Activated naive CD8-positive, alpha-beta T cell treated with anti-CD3 and anti-CD28 coated beads for 36 hours (primary cell): ENCODE measurements around the gene GNAL. TPM values are rescaled to one million over a fixed set of nuclear protein-coding genes. Genes with fewer than 3 reads are reported as not detected.

ENCODE experiments used
- DNase-seq: peaks from one replicate; pipeline ENCODE4 v3.0.0; 2021
- H3K27ac Mint-ChIP-seq: one replicate; pipeline ENCODE4 v1.8.0; 2022; ENCODE audit warnings: mild to moderate bottlenecking, moderate library complexity, mixed read lengths
- H3K27me3 Mint-ChIP-seq: one replicate; pipeline ENCODE4 v1.8.0; 2022; ENCODE audit warnings: mild to moderate bottlenecking, mixed read lengths
- H3K36me3 Mint-ChIP-seq: one replicate; pipeline ENCODE4 v1.8.0; 2021; ENCODE audit warnings: mild to moderate bottlenecking, mixed read lengths
- H3K4me1 Mint-ChIP-seq: one replicate; pipeline ENCODE4 v1.8.0; 2021; ENCODE audit warnings: mixed read lengths
- H3K4me3 Mint-ChIP-seq: one replicate; pipeline ENCODE4 v1.8.0; 2022; ENCODE audit warnings: mild to moderate bottlenecking, moderate library complexity, mixed read lengths
- H3K9me3 Mint-ChIP-seq: one replicate; pipeline ENCODE4 v1.8.0; 2022; ENCODE audit warnings: mixed read lengths
- total RNA-seq, 2 experiments: library from RNA; stranded (reverse); gene quantifications; one replicate each; pipeline ENCODE4 v1.2.3, GENCODE V29; 2021

Gene GNAL
- total RNA-seq, 2 experiments from 2014 or later, result 0.04 TPM; not detected in 1

DNA sequence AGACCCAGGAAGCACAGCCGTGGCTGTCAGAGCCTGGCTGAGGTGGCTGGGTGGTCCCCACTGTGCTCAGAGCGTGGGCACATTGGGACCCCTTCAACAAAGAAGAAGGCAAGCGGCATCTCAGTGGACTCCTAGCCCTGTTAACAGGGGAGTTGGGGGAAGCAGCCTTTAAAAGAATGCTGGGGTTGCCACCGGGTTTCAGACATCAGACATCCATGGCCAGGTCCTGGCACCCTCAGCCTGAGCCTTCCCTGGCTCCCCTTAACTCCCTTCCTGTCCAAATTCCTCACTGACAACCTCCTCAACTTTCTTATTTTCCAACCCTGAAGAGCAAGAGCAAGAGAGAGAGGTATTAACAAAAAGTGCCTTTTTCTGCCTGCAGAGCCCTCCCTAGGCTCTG, 24.8 kb upstream of the GNAL start:
- no peaks in the 10 kb centered on the region for H3K9me3 Mint-ChIP-seq
- no peaks in the 10 kb centered on the region for H3K36me3 Mint-ChIP-seq
- H3K27me3 Mint-ChIP-seq, result no peaks in the 10 kb centered on the region
- no peak overlapping the region for H3K27ac Mint-ChIP-seq
- no peak for DNase-seq
- no peaks in the 10 kb centered on the region for H3K4me1 Mint-ChIP-seq
- no peak overlapping the region for H3K4me3 Mint-ChIP-seq

DNA sequence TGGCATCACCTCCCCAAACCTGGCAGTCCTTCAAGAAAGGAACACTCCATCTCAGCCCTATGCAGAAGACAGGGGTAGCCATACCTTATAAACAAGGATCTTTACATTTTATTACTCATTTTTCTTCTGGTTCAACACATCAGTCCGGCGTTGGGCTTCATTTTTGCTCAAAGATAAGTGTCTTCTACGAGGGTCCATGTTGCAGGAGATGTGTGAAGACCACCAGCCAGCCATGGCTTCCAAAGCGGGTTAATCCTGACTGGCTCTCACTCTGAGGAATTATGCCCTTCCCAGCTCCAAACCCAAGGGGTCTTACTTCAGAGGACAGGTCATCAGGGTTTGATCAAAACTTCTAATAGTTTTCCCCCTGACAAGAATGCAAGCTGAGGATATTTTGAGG, 23.9 kb upstream of the GNAL start:
- no peak overlapping the region for H3K27ac Mint-ChIP-seq
- H3K27me3 Mint-ChIP-seq, result no peaks in the 10 kb centered on the region
- H3K4me1 Mint-ChIP-seq, result no peaks in the 10 kb centered on the region
- no peaks in the 10 kb centered on the region for H3K36me3 Mint-ChIP-seq
- DNase-seq, result no peak
- H3K4me3 Mint-ChIP-seq, result no peak overlapping the region
- no peaks in the 10 kb centered on the region for H3K9me3 Mint-ChIP-seq

- Mint-ChIP-seq H3K27ac (no peak overlapping the region), H3K9me3 (no peaks in the 10 kb centered on the region), H3K27me3 (no peaks in the 10 kb centered on the region), H3K4me3 (no peak overlapping the region), H3K36me3 (no peaks in the 10 kb centered on the region), H3K4me1 (no peaks in the 10 kb centered on the region)
- DNase-seq, result no peak
Observed at GRCh38 chr18:11665587-11665986, 23.5 kb upstream of the GNAL start.

DNA sequence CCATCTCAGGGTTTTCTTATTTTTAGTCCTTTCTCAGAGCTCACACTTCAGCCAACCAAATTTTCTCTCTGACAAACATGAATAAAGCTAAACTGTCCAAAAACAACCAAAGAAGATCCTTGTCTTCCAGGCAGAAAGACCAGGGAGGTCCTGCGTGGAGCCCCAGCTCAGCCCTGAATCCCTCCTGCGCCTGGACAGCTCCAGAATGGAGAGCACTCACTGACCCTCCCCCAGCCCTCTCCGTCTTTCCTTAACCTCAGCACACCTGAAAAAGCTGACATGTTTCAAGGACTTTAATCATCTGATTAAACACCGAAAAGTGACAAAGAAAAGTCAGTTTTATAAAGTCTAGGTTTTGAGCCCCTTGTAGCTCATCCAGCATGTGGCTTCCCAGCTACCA, 22.9 kb upstream of the GNAL start:
- no peak overlapping the region for H3K27ac Mint-ChIP-seq
- no peak overlapping the region for H3K4me3 Mint-ChIP-seq
- no peak for DNase-seq
- no peaks in the 10 kb centered on the region for H3K9me3 Mint-ChIP-seq
- no peaks in the 10 kb centered on the region for H3K36me3 Mint-ChIP-seq
- peaks cover under 1% of the 10 kb centered on the region for H3K27me3 Mint-ChIP-seq
- no peaks in the 10 kb centered on the region for H3K4me1 Mint-ChIP-seq

DNA sequence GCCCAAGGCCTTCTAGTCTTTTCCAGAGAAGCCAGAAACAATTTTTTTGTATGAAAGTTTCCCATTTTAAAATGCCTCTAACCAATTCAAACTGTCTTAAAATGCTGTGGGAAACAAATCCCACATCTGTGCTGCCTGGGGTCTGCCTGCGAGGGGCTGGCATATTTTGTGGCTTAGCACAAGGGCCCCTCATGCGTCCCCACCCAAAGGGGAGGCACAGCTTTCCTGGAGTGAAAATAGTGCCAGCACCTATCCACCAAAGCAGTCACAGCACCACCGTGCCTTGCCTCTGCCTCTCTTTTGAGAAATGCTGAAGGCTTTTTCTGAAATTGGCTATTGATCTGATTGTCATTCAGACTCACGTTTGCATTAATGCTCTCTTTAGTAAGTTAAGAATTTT, 22.2 kb upstream of the GNAL start:
- no peak for DNase-seq
- peaks cover 4% of the 10 kb centered on the region for H3K27me3 Mint-ChIP-seq

GRCh38 chr18:11667578-11667977, 21.5 kb upstream of the GNAL start:
- H3K4me3 Mint-ChIP-seq, result no peak overlapping the region
- H3K27ac Mint-ChIP-seq, result no peak overlapping the region
- DNase-seq, result no peak
- H3K36me3 Mint-ChIP-seq, result no peaks in the 10 kb centered on the region
- no peaks in the 10 kb centered on the region for H3K4me1 Mint-ChIP-seq
- no peaks in the 10 kb centered on the region for H3K9me3 Mint-ChIP-seq
- peaks cover 4% of the 10 kb centered on the region for H3K27me3 Mint-ChIP-seq

More for the DNA sequence above, 22.2 kb upstream of the GNAL start:
- no peak overlapping the region for H3K4me3 Mint-ChIP-seq
- H3K4me1 Mint-ChIP-seq, result no peaks in the 10 kb centered on the region
- no peaks in the 10 kb centered on the region for H3K9me3 Mint-ChIP-seq
- no peaks in the 10 kb centered on the region for H3K36me3 Mint-ChIP-seq
- H3K27ac Mint-ChIP-seq, result no peak overlapping the region

GRCh38 chr18:11668441-11669169, 20.5 kb upstream of the GNAL start:
- Mint-ChIP-seq H3K36me3 (no peaks in the 10 kb centered on the region), H3K27me3 (peaks cover 4% of the 10 kb centered on the region), H3K4me1 (no peaks in the 10 kb centered on the region), H3K4me3 (no peak overlapping the region), H3K9me3 (no peaks in the 10 kb centered on the region), H3K27ac (no peak overlapping the region)
- DNase-seq, result no peak

- no peaks in the 10 kb centered on the region for H3K36me3 Mint-ChIP-seq
- peaks cover 9% of the 10 kb centered on the region for H3K27me3 Mint-ChIP-seq
- no peaks in the 10 kb centered on the region for H3K4me1 Mint-ChIP-seq
- H3K27ac Mint-ChIP-seq, result no peak overlapping the region
- no peak overlapping the region for H3K4me3 Mint-ChIP-seq
- DNase-seq, result no peak
- no peaks in the 10 kb centered on the region for H3K9me3 Mint-ChIP-seq
Observed at GRCh38 chr18:11669271-11669947, 19.7 kb upstream of the GNAL start.

DNA sequence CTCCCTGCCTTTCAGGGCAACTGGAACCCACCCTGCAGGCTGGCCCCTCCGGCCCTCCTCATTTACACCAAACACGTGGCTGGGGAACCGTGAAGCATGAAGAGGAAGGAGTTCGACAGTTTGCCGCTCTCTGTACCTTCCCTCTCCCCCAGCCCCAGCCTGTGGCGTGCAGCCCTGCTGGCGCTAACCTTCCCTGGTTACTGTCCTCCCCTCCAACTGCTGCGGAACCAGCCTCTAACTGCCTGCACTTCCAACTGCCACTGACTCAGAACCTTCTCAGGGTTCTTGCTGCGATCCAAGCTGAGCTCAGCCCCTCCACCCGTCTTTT, 19.2 kb upstream of the GNAL start:
- Mint-ChIP-seq H3K27ac (no peak overlapping the region), H3K4me3 (no peak overlapping the region), H3K36me3 (no peaks in the 10 kb centered on the region), H3K27me3 (peaks cover 9% of the 10 kb centered on the region), H3K9me3 (no peaks in the 10 kb centered on the region), H3K4me1 (no peaks in the 10 kb centered on the region)
- no peak for DNase-seq

GRCh38 chr18:11671156-11671555, 17.9 kb upstream of the GNAL start:
- H3K27me3 Mint-ChIP-seq, result peaks cover 13% of the 10 kb centered on the region
- no peaks in the 10 kb centered on the region for H3K9me3 Mint-ChIP-seq
- H3K36me3 Mint-ChIP-seq, result no peaks in the 10 kb centered on the region
- H3K4me3 Mint-ChIP-seq, result no peak overlapping the region
- DNase-seq, result no peak
- H3K4me1 Mint-ChIP-seq, result no peaks in the 10 kb centered on the region
- H3K27ac Mint-ChIP-seq, result no peak overlapping the region

- Mint-ChIP-seq H3K27me3 (peaks cover 17% of the 10 kb centered on the region), H3K4me1 (no peaks in the 10 kb centered on the region), H3K27ac (no peak overlapping the region), H3K9me3 (no peaks in the 10 kb centered on the region), H3K36me3 (no peaks in the 10 kb centered on the region), H3K4me3 (no peak overlapping the region)
- no peak for DNase-seq
Observed at GRCh38 chr18:11672198-11672597, 16.9 kb upstream of the GNAL start.

DNA sequence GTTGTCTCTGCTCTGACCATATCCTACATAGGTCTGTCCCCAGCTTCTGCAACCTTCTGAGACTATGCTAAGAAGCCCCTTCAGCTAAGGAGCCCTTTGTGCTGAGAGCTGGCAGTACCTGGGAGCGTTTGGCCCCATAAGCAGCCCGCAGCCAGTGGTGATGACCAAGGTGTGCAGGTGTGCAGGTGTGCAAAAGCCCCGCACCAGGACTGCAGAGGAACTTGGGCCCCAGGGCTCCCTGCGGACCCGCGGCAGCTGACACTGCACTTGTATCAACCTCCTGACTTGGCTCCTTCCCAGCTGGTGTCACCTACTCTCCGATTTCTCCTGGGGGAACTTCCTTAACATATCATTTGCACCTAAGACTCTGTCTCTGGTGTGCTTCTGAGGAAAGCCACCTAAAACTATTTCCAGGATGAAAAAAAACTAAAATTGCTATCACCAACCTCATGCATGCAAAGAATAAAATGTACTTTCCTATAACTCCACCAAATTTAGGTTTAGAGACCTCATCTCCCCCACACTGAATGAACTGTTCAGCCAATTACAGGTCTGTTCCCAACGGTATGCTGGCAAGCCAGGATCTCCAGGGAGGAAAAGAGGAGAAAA, 16.1 kb upstream of the GNAL start:
- no peak overlapping the region for H3K4me3 Mint-ChIP-seq
- no peak for DNase-seq
- H3K4me1 Mint-ChIP-seq, result no peaks in the 10 kb centered on the region
- H3K36me3 Mint-ChIP-seq, result no peaks in the 10 kb centered on the region
- no peak overlapping the region for H3K27ac Mint-ChIP-seq
- no peaks in the 10 kb centered on the region for H3K9me3 Mint-ChIP-seq
- peaks cover 17% of the 10 kb centered on the region for H3K27me3 Mint-ChIP-seq

- no peaks in the 10 kb centered on the region for H3K9me3 Mint-ChIP-seq
- peaks cover 18% of the 10 kb centered on the region for H3K27me3 Mint-ChIP-seq
- no peak for DNase-seq
- H3K4me1 Mint-ChIP-seq, result no peaks in the 10 kb centered on the region
- no peak overlapping the region for H3K4me3 Mint-ChIP-seq
- no peaks in the 10 kb centered on the region for H3K36me3 Mint-ChIP-seq
- H3K27ac Mint-ChIP-seq, result no peak overlapping the region
Observed at GRCh38 chr18:11673560-11673959, 15.5 kb upstream of the GNAL start.

GRCh38 chr18:11674119-11674518, 14.9 kb upstream of the GNAL start:
- H3K27me3 Mint-ChIP-seq, result peaks cover 20% of the 10 kb centered on the region
- H3K4me3 Mint-ChIP-seq, result no peak overlapping the region
- H3K27ac Mint-ChIP-seq, result no peak overlapping the region
- H3K4me1 Mint-ChIP-seq, result no peaks in the 10 kb centered on the region
- no peaks in the 10 kb centered on the region for H3K9me3 Mint-ChIP-seq
- H3K36me3 Mint-ChIP-seq, result no peaks in the 10 kb centered on the region
- DNase-seq, result no peak

GRCh38 chr18:11676386-11676785, 12.7 kb upstream of the GNAL start:
- H3K9me3 Mint-ChIP-seq, result no peaks in the 10 kb centered on the region
- H3K27ac Mint-ChIP-seq, result no peak overlapping the region
- H3K4me1 Mint-ChIP-seq, result no peaks in the 10 kb centered on the region
- DNase-seq, result no peak
- no peaks in the 10 kb centered on the region for H3K36me3 Mint-ChIP-seq
- peaks cover 22% of the 10 kb centered on the region for H3K27me3 Mint-ChIP-seq
- H3K4me3 Mint-ChIP-seq, result no peak overlapping the region

DNA sequence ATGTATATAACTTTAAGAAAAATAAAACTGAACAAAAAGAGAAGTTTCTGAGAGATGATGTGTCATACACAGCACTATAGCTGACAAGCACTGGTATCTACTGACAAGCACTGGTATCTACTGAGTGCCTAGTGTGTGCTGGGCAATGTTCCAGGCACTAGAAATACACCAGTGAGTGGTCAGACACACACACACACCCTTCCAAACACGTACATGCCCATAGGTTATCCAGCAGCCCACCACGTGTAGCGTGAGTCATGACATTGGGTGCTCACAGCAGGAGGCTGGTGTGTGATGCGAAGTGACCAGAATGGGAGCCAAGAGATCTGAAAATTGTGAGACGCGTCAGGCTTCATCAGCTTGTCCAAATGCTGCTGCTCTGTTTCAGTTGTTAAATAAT, 12.2 kb upstream of the GNAL start:
- Mint-ChIP-seq H3K27me3 (peaks cover 20% of the 10 kb centered on the region), H3K4me3 (no peak overlapping the region), H3K9me3 (no peaks in the 10 kb centered on the region), H3K36me3 (no peaks in the 10 kb centered on the region), H3K4me1 (no peaks in the 10 kb centered on the region), H3K27ac (no peak overlapping the region)
- DNase-seq, result no peak
